Muscle of arm (tissue), 14 donors: ENCODE measurements around the gene SYCP2. TPM values are rescaled to one million over a fixed set of nuclear protein-coding genes. Genes with fewer than 3 reads are reported as not detected.
"Not testable (repeated sequence)": the region's sequence is repeated elsewhere in the genome, so short reads cannot be mapped to it uniquely, and the experiment has no call there.

Experiments used
- DNase-seq: peaks from one replicate; pipeline ENCODE4 v3.0.0-alpha.2; 2013
- long read RNA-seq, 11 donors: transcript quantifications; one replicate each; lab custom pipeline, GENCODE V29; 2026
- polyA plus RNA-seq, 12 donors: library from polyadenylated mRNA; unstranded; fragments of 120-200 nt; gene quantifications; one replicate each; pipeline ENCODE4 v1.2.1, GENCODE V29; 2013; ENCODE audit not compliant: insufficient read length in 12 of 12

SYCP2 gene, protein sequence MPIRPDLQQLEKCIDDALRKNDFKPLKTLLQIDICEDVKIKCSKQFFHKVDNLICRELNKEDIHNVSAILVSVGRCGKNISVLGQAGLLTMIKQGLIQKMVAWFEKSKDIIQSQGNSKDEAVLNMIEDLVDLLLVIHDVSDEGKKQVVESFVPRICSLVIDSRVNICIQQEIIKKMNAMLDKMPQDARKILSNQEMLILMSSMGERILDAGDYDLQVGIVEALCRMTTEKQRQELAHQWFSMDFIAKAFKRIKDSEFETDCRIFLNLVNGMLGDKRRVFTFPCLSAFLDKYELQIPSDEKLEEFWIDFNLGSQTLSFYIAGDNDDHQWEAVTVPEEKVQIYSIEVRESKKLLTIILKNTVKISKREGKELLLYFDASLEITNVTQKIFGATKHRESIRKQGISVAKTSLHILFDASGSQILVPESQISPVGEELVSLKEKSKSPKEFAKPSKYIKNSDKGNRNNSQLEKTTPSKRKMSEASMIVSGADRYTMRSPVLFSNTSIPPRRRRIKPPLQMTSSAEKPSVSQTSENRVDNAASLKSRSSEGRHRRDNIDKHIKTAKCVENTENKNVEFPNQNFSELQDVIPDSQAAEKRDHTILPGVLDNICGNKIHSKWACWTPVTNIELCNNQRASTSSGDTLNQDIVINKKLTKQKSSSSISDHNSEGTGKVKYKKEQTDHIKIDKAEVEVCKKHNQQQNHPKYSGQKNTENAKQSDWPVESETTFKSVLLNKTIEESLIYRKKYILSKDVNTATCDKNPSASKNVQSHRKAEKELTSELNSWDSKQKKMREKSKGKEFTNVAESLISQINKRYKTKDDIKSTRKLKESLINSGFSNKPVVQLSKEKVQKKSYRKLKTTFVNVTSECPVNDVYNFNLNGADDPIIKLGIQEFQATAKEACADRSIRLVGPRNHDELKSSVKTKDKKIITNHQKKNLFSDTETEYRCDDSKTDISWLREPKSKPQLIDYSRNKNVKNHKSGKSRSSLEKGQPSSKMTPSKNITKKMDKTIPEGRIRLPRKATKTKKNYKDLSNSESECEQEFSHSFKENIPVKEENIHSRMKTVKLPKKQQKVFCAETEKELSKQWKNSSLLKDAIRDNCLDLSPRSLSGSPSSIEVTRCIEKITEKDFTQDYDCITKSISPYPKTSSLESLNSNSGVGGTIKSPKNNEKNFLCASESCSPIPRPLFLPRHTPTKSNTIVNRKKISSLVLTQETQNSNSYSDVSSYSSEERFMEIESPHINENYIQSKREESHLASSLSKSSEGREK (N-terminal part only)
- polyA plus RNA-seq = 1 to 10 TPM in 11 of 12 donors, not detected in 1; 2.1 to 7.3 (median 3.2) TPM
- long read RNA-seq, donor 1 = 0 reads
- long read RNA-seq, donor 2 = 0 reads
- long read RNA-seq, donor 3 = 0 reads
- long read RNA-seq, donor 4 = 0 reads
- long read RNA-seq, donor 5 = 0 reads
- long read RNA-seq, donor 6, partial matches to known transcripts = 0 of 1 reads
- long read RNA-seq, donor 6, other reads (novel, unspliced or antisense) = 0 of 1 reads
- long read RNA-seq, donor 7 = 0 reads
- long read RNA-seq, donor 8 = 0 reads
- long read RNA-seq, donor 9 = 0 reads
- long read RNA-seq, donor 10 = 0 reads
- long read RNA-seq, donor 11 = 0 reads

DNA sequence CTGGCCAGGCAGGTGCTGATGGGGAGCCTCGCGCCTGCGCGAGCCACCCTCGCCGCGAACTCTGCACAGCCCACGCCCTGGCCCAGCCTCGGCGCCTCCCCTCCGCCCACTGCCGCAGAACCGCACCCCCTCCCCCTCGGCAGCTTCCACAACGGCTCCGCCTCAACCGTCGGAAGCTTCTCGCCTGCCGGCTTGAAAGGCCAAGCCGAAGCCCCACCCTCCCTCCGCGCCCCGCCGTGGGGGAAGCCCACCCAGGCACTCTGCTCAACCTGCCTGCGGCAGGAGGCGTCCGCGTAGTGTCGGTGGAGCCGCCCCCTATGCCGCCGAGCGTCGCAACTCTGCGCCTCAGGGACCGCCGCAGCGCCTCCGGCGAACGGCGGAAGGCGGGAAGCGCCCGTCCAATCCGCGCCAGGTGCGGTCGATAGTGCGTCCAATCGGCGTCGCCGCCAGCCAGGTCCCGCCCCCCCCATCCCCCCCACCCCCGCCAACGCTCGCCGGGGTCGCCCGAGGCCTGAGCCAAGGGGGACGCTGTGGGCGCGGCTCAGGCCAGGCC is at the start of gene SYCP2:
Gene SYCP2 (minus strand): TSS at position 342 of the 553 bp plus-strand sequence. CDS start 11,224 bp downstream, outside the sequence.
- DNase-seq = no peak

DNA sequence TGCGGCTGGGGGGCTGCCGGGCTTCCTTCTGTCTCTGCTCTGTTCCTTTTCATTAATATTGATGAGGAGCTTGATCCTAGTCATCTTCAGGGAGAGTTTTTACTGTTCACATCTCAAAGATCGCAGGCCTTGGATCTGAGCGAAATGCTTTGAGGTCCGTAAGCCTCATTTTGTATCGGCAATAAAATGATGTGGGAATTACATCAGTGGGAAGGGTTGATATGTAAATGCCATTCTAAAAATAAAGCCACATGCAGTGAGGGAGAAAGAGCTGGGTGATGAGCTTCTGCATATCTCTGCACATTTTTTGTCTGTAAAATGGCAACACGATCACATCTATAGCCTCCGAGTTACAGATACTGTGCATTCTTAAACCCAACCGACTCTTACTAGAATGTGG is 49.6 kb upstream of the SYCP2 start:
- DNase-seq = no peak

DNA sequence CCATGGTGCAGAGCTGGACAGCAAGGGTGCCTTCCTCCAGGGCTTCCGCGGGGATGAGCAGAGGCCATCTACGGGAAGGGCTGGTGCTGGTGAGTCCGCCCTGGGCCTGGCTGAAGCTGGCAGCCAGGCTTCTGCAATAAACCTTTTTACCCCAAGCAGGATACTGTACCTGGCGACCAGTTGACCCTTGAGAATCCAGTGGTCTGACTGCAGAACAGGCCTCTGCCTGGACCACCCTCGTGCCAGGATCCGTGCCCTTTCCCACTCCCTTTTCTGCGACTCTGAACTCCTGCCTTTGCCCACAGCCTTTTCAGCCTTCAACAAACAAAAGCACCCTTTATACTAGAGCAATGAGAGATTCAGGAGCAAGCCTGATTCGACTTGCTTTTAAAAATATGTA is 43.6 kb upstream of the SYCP2 start:
- no peak for DNase-seq

DNA sequence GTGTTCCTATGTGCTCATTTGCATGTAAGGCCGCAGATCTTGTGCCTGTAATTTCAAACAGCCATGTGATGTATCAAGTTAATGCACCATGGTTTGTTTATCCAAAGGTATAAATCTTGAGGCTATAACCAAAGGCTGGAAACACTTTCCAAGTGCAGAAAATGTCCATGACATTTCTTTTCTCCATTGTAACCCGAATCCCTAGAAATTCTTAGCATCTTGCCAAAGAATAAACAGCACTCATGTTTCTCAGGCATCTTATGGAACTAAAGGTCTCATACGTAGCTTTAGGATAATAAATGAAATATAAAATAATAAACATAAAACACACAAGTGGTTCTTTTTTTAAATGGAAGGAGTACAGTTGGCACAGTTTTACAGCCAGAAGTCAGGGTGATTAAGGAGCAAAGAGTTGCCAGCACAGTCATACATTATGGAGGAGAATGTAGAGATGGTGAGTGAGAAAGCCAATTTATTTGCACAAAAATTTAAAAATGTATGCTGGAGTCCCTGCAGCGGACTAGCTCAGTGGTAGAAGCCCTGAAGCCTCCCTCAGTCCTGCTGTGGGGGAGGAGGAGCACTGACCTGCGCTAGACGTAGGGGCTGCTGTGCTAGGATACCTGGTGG is 42.8 kb upstream of the SYCP2 start:
- DNase-seq = no peak

DNA sequence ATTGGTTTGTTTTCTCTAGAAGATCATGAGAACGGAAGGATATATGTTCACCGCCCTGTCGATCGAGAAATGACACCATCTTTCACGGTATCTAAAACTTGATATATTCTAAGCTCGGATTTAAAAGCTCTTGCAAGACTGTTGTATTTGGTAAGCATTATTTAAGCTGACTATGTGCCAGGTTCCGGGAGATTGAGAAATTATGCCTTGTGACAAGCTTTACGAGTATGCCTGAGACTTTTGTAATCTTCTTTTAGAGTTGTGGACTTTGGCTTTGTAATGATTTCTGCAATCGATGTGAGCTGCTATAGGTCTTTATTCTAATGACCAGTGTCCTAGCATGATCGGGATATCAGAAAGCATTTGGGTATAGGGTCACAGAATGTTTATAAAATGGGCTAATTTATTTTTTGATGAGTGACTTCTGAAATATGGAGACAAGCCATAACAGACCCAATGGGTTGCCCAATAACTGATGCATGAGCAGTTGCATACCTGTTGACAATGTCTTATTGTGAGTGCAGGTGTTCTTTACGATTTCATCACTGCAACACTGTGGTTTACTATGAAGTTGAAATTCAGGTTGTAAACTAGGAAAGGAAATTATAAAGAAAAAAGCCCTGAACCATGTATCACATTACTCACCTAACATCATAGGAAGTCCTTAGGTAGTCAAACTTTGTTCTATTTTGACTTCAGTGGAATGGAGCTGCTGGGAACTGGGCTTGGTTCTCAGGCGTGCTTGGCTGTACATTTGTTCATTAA is 38.8 kb upstream of the SYCP2 start:
- no peak for DNase-seq

DNA sequence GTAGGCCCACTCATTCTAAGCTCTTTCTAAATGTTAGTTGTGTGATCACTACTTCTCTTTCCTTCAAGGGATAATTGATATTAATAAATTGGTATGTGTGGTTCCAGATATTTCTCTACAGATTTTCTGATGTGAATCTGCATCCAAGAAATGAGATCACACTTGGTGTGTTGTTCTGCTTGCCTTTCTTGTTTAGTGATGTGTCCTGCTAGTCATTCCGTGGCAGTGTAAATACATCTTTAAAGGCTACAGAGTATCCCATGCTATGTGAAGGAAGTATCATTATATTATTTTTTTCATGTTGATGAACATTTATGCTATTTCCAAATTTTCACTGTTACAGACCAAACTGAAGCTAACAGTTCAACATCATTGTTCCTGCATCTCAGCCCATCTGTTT is 38.0 kb upstream of the SYCP2 start:
- no peak for DNase-seq

DNA sequence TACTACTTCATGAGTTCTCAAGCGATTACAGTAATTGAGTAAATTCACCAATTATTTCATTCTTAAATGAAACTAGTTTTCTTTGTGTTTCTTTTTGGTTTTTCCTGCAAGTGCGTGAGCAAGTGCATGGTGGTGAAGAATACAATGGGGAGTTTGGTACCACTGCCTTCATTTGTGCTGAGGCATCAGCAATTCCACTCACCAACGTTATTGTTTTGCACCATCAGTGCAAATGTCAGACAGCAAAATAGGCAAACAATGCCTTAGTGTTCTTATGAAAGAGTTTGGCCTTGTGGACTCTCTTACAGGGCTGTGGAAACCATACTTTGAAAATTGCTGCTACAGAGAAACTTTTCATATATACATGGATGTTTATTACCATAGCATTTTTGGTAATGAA is 33.0 kb upstream of the SYCP2 start:
- DNase-seq = no peak

DNA sequence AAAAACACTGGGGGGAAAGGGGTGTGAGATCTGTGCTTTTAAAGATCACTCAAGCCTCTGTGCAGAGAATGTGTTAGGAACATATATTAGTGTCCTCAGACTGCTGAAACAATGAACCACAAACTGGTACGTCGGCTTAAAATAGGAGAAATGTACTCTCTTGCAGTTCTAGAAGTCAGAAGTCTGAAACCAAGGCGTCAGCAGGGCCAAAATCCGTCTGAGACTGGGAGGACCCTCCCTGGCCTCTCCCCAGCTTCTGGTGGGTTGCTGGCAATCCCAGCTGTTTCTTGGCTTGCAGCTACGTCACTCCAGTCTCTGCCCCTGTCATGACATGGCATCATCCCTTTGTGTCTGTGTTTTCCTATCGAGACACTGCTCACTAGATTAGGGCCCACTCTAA is 28.7 kb upstream of the SYCP2 start:
- no peak for DNase-seq

DNA sequence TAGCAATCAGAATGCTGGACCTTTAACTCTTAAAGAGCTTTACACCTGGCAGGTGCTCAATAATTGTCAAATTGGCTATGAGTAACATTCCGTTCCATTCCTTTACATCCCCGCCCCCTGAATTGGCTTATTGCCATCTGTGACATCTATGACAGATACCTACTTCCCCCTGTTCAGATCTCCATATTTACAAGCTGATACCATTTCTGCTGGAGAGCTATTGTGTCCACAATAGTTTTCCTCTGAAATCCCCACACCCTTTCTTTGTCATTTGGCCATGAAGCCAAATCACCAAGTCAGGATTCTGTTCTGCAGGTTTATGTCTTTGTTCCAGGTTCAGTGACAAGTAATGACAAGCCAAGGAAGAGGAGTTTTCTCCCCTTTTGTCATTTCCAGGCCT is 28.0 kb upstream of the SYCP2 start:
- DNase-seq = no peak

DNA sequence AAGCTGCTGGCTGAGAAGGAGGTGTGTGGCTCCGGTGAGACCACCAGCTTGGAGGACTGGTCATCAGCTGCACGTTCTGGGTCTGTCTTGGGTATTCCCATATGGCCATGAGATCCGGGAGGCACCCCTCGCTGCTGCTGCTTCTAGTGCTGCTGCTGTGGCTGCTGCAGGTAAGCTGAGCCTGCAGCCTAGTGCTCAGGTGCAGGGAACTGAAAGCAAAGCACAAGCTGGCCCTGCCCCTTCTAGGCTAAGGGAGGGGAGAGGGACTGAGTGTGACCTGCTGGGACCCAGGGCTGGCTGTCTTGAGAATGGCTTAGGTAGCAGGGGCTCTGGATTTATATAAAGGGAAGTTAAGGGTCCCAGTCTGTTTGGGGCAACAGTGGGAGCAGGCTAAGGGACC is 25.2 kb upstream of the SYCP2 start:
- DNase-seq = no peak

DNA sequence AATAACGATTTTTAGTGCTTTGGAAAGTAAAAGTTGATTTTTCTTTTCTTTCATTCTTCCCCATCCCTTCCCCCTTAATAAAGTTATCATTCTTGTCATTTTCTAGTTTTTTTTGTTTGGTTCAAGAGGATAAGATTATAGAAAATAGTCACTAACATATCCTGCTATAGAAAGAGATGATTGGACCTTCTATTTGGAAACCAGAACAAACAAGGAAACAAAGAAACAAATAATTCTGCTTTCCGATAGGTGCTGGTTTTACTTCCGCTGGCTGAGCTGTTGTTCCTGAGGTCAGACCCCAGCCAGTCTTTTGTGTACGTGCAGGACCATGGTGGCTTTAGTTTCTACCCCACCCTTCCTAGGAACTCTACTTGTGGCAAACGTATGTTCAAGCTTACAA is 24.7 kb upstream of the SYCP2 start, which contains the start of gene CDH26:
Gene CDH26 (plus strand): TSS at position 301 of the 400 bp plus-strand sequence. CDS start 304 bp downstream, outside the sequence.
- DNase-seq = no peak

DNA sequence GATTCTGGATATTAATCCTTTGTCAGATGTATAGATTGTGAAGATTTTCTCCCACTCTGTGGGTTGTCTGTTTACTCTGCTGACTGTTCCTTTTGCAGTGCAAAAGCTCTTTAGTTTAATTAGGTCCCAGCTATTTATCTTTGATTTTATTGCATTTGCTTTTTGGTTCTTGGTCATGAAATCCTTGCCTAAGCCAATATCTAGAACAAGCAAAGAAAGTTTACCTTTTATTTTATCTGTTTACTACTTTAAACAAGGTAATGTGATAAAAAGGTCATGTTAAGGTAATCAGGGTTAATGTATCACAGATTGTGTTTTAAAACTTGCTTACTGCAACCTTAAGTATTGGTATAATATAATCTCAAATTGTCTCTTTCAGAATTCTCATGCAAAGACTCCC is 24.1 kb upstream of the SYCP2 start:
- not testable (repeated sequence) for DNase-seq

DNA sequence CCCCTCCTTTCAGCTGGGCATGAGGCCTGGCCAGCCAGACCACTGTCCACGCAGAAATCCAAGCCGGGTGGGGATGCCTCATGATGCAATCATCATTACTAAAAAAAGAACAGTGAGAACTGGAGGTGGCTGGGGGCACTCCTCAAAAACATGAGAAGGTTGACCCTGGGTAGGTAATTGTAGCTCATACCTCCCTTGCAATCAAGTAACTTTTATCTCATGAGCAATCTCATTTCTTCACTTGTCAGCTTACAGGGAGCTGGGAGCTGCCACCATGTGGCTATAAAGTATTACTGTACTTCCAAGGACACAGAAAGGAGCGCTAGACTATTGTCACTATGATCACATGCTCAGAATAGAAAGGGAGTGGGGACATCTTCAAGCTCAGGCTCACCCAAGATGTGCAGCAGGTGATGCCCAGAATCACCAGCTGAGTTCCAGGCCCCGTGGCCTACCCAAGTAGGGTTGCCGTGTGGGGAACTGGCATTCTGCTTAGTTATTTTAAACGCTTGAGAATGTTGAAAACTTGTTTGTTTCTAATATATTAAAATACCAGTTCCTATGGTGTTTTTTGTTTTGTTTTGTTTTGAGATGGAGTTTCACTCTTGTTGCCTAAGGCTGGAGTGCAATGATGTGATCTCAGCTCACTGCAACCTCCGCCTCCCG is 21.8 kb upstream of the SYCP2 start:
- no peak for DNase-seq

DNA sequence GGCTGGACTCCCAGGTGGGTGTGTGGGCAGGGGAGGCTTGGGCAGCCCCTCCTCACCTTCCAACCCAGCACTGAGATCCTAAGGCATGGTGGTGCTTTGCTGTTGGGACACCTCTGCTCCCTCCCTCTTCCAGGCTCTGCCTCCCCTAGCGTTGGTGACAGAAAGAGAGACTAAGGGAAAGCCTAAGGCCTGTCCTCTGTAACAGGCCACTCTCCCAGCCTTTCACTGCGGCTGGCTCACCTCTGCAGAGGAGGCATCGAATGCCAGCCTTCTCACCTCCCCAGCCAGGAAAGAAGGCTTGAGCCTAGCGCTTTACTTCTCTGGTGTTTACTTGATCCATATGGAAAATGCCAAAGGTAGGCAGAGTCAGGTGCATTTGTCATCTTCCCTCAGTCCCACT is 21.3 kb upstream of the SYCP2 start:
- no peak for DNase-seq

DNA sequence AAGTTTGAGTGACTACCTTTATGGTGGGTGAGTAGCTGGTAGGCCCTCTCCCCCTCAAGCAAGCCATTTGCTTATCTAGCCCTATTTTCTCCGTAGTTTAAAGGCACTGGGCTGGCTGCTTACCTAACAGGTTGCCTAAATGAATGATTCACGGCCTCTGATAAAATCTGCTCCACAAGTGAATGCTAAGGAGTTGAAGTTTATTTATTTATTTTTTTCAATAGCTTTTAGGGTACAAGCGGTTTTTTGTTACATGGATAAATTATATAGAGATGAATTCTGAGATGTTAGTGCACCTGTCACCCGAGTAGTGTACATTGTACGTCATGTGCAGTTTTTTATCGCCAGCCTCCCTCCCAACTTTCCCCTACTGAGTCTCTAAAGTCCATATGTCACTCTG is 16.5 kb upstream of the SYCP2 start:
- no peak for DNase-seq

DNA sequence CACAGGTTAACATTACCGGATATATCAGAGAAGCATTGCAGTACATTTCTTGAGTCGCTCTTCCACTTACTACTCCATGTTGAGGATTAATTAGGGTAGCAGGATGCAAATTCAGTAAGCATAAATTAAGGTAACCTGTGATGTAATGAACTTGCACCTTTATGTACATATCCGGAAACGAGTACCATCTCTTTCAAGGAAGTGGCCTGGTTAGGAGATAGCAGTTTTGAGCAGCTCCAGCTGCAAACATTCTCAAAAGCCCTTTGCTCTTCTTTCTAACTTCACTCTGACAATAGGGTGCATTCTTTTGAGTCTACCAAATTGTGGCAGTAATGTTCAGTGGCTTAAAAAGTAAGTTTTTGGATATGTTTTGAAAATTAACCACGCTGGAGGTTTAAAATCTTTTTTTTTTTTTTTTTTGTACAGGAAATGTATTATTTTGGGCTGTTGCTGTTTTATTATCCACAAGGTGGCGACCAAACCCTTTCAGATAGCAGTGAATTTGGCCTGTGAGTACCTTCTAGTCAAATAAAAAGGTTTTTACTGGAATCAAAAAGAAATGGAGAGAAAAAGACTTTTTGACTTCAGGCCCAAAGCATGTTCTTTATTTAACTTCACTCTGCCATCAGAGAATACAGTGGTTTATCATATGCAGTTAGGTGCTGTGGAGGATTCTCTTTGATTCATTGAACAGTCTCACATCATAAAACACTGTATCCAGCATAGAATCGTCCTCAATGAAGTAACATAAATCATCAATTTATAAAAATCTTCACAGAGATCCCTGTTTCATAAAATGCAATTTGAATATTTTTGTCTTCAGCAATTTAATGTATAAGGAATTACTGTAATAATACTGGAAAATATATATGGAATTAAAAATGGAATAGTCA is 15.6 kb upstream of the SYCP2 start:
- DNase-seq = peak; percentile 67

DNA sequence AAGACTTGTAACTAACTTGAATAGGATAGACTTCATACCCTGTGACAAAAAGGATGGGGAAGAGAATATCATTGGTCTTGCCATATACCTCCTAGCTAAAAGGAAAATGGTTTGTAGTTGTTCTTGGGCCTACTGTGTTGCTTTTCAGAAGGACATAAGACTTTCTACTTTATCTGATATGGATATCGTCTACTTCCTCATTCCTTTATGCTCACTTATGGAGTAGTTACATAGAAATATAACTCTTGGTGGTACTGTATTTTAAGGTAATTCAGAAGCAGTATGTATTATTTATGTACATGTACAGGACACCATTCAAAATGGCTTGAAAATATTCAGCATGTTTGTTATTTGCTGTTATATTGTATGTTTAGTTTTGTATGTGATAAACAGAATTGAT is 14.8 kb upstream of the SYCP2 start:
- DNase-seq = no peak

DNA sequence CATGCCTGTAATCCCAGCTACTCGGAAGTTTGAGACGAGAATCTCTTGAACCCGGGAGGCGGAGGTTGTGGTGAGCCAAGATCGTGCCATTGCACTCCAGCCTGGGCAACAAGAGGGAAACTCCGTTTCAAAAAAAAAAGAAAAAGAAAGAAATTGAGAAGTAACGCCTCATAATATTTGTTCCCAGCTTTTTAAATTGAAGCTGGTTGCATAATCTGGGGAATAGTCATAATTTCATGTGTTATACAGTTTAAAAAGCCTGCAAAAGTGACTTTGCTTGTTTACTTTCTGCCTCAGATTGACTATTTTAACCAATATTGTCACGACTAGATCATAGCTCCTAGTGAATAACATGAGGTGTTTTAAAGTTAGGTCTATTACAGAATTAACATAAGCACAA is 13.9 kb upstream of the SYCP2 start:
- DNase-seq = no peak
